Measurements from ENCODE around the gene AP1M2. TPM values are rescaled to one million over a fixed set of nuclear protein-coding genes. Genes with fewer than 3 reads are reported as not detected.

Gene AP1M2
- total RNA-seq, 1 experiment from 2014 or later = 146 TPM

DNA sequence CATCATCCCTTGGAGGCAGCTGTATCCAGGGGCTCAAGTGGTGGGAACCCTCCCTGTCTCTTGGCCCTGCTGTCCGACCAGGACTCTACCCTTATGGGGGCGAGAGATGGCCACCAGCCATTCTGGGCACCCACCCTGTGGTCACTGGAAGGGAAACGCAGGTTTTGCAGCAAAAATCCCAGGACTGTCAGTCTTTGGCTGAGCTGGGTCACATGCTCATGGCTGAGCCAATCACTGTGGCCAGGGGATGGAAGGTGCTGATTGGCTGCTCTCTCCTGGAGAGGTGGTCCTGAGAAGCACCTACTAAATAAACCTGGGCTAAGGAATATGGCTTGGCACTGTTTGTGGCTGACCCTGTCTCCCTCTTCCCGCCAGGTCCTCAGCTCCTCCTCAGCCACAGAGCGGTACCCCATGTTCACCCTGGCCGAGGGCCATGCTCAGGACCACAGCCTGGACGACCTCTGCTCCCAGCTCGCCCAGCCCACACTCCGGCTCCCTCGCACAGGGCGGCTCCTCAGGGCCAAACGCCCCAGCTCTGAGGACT is 34.5 kb downstream of the AP1M2 start:
- Histone ChIP-seq H3K56ac (ENCODE audit: insufficient read length, low read depth, low read length) (peak overlapping the region; percentile 28), H3K79me1 (ENCODE audit: insufficient read depth, low read depth, low read length, poor library complexity, severe bottlenecking) (no peaks in the 10 kb centered on the region), H3T11ph (ENCODE audit: low read length) (no peak overlapping the region), H4K91ac (ENCODE audit: insufficient read length, low read depth, low read length) (no peak overlapping the region), H3K79me2 (ENCODE audit: insufficient read depth, low read length) (no peaks in the 10 kb centered on the region), H2BK5ac (ENCODE audit: insufficient read length, low read length) (no peak overlapping the region), H3K4ac (ENCODE audit: low read depth, low read length) (no peak overlapping the region), H2BK20ac (ENCODE audit: low read depth, low read length, poor library complexity, severe bottlenecking) (no peak overlapping the region), H3K9me3 (ENCODE audit: control insufficient read depth, low read depth, low read length) (no peaks in the 10 kb centered on the region), H3K4me1 (ENCODE audit: insufficient read depth, low read length) (no peaks in the 10 kb centered on the region), H3K27me3 (ENCODE audit: insufficient read depth, low read length) (no peaks in the 10 kb centered on the region), H3K14ac (ENCODE audit: insufficient read depth, low read length) (no peak overlapping the region; the same call in 1 of the 2 replicates), H3K18ac (ENCODE audit: insufficient read length, low read depth, low read length) (no peak overlapping the region), H4K8ac (replicated peaks; ENCODE audit: insufficient read length, low read depth, low read length) (no peak overlapping the region), H2AFZ (ENCODE audit: low read length) (no peak overlapping the region), H3K9ac (ENCODE audit: extremely low read depth, insufficient read length, low read length) (no peak overlapping the region), H3K23me2 (ENCODE audit: insufficient read length, low read depth, low read length, poor library complexity, severe bottlenecking) (no peaks in the 10 kb centered on the region), H2BK15ac (ENCODE audit: low read depth, low read length) (no peak overlapping the region), H3K23ac (ENCODE audit: insufficient read length, low read depth, low read length) (no peak overlapping the region), H2AK5ac (ENCODE audit: insufficient read length, low read length) (no peak overlapping the region), H3K27ac (ENCODE audit: insufficient read length, low read depth, low read length) (no peak overlapping the region), H2BK12ac (ENCODE audit: insufficient read length, low read depth, low read length) (no peak overlapping the region), H4K5ac (ENCODE audit: insufficient read length, low read depth, low read length) (peak overlapping the region; percentile 27), H2BK120ac (ENCODE audit: low read depth, low read length, poor library complexity, severe bottlenecking) (no peak overlapping the region), H4K20me1 (ENCODE audit: control insufficient read depth, insufficient read depth, insufficient read length) (no peaks in the 10 kb centered on the region), H3K4me2 (ENCODE audit: insufficient read depth, insufficient read length, low read length) (no peak overlapping the region)
- no peak for TF ChIP-seq CTCF (conservative IDR thresholded peaks at IDR 0.05)
- H3K4me3 Mint-ChIP-seq = no peak overlapping the region
- H3K27me3 Mint-ChIP-seq (ENCODE audit: low read depth) = no peaks in the 10 kb centered on the region
- no CpG with 5 or more reads among the region's 12 CpGs for WGBS (ENCODE audit: extremely low coverage, insufficient read length, low lambda C conversion rate)
- peak; percentile 85 for DNase-seq
- no peak overlapping the region; a peak in 3 of 7 replicates for H3K27ac Mint-ChIP-seq
- no peaks in the 10 kb centered on the region for H3K9me3 Mint-ChIP-seq
- no peaks in the 10 kb centered on the region for H3K4me1 Mint-ChIP-seq
- peaks cover 34 to 88% (median 73%) of the 10 kb centered on the region in 3 experiments; a peak in 6 of 7 replicates for H3K36me3 Mint-ChIP-seq (ENCODE audit: insufficient read depth in 1 of 3, low read depth in 3 of 3)

All from H9 (cell line).